ENCODE data around the gene COX7B2.

The COX7B2 gene

DNA sequence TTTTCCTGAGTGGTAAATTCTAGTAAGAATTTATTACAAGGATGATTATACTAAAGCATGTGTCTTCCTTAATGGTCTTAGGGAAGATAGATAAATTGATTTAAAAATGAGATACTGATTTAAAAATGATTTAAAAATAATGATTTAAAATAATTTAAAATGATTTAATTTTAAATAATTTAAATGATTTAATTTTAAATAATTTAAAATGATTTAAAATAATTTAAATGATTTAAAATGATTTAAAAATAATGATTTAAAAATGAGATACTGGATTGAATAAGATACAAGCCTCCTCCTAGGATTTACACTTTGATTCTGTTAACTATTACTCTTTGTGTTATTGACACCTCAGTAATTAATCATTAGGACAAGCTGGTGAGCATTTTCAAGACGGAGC, 59.0 kb downstream of the COX7B2 start:
- Histone ChIP-seq H2AFZ (ENCODE audit: low read depth) (no peak overlapping the region), H3K27me3 (ENCODE audit: insufficient read depth, low read depth) (no peaks in the 10 kb centered on the region), H3K27ac (no peak overlapping the region), H3K4me3 (IDR thresholded peaks at IDR 0.05; ENCODE audit: insufficient read depth, low read depth, low read length) (no peak overlapping the region), H3K9ac (no peak overlapping the region), H3K79me2 (ENCODE audit: insufficient read depth, low read depth) (no peaks in the 10 kb centered on the region), H3K4me1 (ENCODE audit: low read depth, poor library complexity, severe bottlenecking) (no peaks in the 10 kb centered on the region), H4K20me1 (ENCODE audit: insufficient read depth) (no peaks in the 10 kb centered on the region), H3K4me2 (no peak overlapping the region), H3K36me3 (ENCODE audit: insufficient read depth) (no peaks in the 10 kb centered on the region)
- TF ChIP-seq, protein P1, sequence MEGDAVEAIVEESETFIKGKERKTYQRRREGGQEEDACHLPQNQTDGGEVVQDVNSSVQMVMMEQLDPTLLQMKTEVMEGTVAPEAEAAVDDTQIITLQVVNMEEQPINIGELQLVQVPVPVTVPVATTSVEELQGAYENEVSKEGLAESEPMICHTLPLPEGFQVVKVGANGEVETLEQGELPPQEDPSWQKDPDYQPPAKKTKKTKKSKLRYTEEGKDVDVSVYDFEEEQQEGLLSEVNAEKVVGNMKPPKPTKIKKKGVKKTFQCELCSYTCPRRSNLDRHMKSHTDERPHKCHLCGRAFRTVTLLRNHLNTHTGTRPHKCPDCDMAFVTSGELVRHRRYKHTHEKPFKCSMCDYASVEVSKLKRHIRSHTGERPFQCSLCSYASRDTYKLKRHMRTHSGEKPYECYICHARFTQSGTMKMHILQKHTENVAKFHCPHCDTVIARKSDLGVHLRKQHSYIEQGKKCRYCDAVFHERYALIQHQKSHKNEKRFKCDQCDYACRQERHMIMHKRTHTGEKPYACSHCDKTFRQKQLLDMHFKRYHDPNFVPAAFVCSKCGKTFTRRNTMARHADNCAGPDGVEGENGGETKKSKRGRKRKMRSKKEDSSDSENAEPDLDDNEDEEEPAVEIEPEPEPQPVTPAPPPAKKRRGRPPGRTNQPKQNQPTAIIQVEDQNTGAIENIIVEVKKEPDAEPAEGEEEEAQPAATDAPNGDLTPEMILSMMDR (conservative IDR thresholded peaks at IDR 0.05; ENCODE audit: low read depth, low read length) = no peak

DNA sequence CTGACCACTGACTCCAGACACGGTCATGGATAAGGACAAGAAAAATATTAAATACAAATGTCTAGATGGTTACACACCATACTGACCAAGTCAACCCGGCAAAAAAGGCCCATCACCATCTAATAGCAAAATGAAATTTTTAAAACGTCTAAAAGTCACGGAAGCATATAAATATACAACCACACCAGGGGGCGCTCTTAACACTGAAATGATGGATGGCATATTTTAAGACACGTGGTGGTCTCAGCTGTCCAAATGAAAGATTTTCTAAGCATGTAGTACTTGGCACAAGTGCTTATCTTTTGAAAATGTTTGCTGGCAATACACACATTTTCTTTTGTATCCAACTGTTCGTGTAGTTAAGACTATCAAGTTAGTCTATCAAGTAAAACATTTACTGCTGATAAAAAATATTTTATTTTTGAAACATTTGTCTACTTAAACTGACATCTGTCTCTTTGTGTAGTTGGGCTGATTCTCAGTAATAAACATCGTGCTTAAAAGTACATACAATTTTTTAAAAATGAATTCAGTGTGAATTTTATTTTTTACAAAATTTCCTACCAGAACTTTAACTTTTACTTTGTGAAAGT, 64.6 kb downstream of the COX7B2 start:
- H3K79me2 ChIP-seq (ENCODE audit: insufficient read depth, low read depth) = no peaks in the 10 kb centered on the region
- no peaks in the 10 kb centered on the region for H4K20me1 ChIP-seq (ENCODE audit: insufficient read depth)
- no peak overlapping the region for H3K4me3 ChIP-seq (IDR thresholded peaks at IDR 0.05; ENCODE audit: insufficient read depth, low read depth, low read length)
- no peaks in the 10 kb centered on the region for H3K36me3 ChIP-seq (ENCODE audit: insufficient read depth)
- no peak overlapping the region for H3K27ac ChIP-seq
- H2AFZ ChIP-seq (ENCODE audit: low read depth) = no peak overlapping the region
- H3K9ac ChIP-seq = no peak overlapping the region
- TF ChIP-seq, protein P1 (conservative IDR thresholded peaks at IDR 0.05; ENCODE audit: low read depth, low read length) = peak; percentile 81
- H3K4me2 ChIP-seq = no peak overlapping the region
- no peaks in the 10 kb centered on the region for H3K4me1 ChIP-seq (ENCODE audit: low read depth, poor library complexity, severe bottlenecking)
- no peaks in the 10 kb centered on the region for H3K27me3 ChIP-seq (ENCODE audit: insufficient read depth, low read depth)

DNA sequence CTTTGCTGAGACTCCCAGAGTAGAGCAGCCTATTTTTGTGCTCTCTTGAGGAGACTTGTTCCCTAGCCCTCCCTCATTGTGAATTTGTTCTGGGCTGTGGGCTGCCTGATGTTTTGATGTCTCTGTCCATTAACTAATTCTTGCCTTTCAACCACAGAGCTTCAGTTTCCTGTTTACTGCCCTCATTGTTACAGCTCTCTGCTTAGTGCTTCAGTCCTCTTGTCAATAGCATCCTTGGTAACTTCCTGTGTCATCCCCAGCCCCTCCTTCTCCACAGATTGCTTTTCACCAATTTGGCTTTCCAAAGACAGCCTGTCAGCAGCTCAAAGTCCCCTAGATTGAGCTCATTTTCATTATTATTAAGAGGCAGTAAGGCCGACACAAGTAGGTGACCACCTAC, 69.9 kb downstream of the COX7B2 start:
- TF ChIP-seq, protein P1 (conservative IDR thresholded peaks at IDR 0.05; ENCODE audit: low read depth, low read length) = no peak
- Histone ChIP-seq H3K4me2 (no peak overlapping the region), H3K9ac (no peak overlapping the region), H2AFZ (ENCODE audit: low read depth) (no peak overlapping the region), H3K36me3 (ENCODE audit: insufficient read depth) (no peaks in the 10 kb centered on the region), H3K79me2 (ENCODE audit: insufficient read depth, low read depth) (no peaks in the 10 kb centered on the region), H3K4me1 (ENCODE audit: low read depth, poor library complexity, severe bottlenecking) (no peaks in the 10 kb centered on the region), H4K20me1 (ENCODE audit: insufficient read depth) (no peaks in the 10 kb centered on the region), H3K27me3 (ENCODE audit: insufficient read depth, low read depth) (no peaks in the 10 kb centered on the region), H3K4me3 (IDR thresholded peaks at IDR 0.05; ENCODE audit: insufficient read depth, low read depth, low read length) (no peak overlapping the region), H3K27ac (no peak overlapping the region)

DNA sequence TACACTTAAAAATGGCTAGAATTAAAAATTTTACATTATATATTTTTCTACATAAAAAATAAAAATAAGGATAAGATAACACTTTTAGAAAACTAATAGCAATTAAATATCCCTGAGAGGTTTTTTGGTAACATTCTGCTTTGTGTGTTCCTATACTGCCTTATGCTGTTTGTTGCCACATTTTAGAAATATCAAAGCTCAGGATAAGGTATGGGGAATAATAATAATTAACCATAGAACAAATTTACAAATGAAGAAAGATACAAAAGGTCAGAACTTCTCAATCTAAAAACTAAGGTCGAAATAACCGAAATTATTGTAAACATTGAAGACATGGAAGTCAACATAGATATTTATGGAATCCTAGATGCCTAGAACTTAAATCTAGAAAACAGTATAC, 71.4 kb downstream of the COX7B2 start:
- H3K4me3 ChIP-seq (IDR thresholded peaks at IDR 0.05; ENCODE audit: insufficient read depth, low read depth, low read length) = no peak overlapping the region
- no peaks in the 10 kb centered on the region for H3K79me2 ChIP-seq (ENCODE audit: insufficient read depth, low read depth)
- no peak overlapping the region for H3K9ac ChIP-seq
- H3K27me3 ChIP-seq (ENCODE audit: insufficient read depth, low read depth) = no peaks in the 10 kb centered on the region
- H3K4me1 ChIP-seq (ENCODE audit: low read depth, poor library complexity, severe bottlenecking) = no peaks in the 10 kb centered on the region
- no peak overlapping the region for H2AFZ ChIP-seq (ENCODE audit: low read depth)
- H3K4me2 ChIP-seq = no peak overlapping the region
- TF ChIP-seq, protein P1 (conservative IDR thresholded peaks at IDR 0.05; ENCODE audit: low read depth, low read length) = no peak
- H3K36me3 ChIP-seq (ENCODE audit: insufficient read depth) = no peaks in the 10 kb centered on the region
- no peak overlapping the region for H3K27ac ChIP-seq
- H4K20me1 ChIP-seq (ENCODE audit: insufficient read depth) = no peaks in the 10 kb centered on the region
